CD4-positive, alpha-beta memory T cell (primary cell): ENCODE measurements around the gene CD28. TPM values are rescaled to one million over a fixed set of nuclear protein-coding genes. Genes with fewer than 3 reads are reported as not detected.

ENCODE experiments used
- CTCF ChIA-PET: fragments of 350-600 bp; sonication (Branson Sonifier 250); formaldehyde crosslinking; loops from one replicate; lab custom pipeline; 2021; ENCODE audit warnings: inconsistent platforms; ENCODE audit not compliant: partially characterized antibody; lab: Charles Lee
- POLR2A ChIA-PET: fragments of 350-600 bp; sonication (Branson Sonifier 250); formaldehyde crosslinking; loops from one replicate; lab custom pipeline; 2021; ENCODE audit not compliant: partially characterized antibody; lab: Charles Lee
- DNase-seq, 5 donors: peaks; one replicate each; pipeline versions ENCODE4 v3.0.0 to v3.0.0-alpha.2; 2020 to 2022; ENCODE audit warnings: mixed read lengths in 1 of 5
- H3K27ac ChIP-seq: one replicate; pipeline ENCODE4 v1.7.0; 2013; ENCODE audit warnings: low read depth, low read length
- H3K27me3 ChIP-seq: 2 replicates; pipeline ENCODE4 v1.7.0; 2013; ENCODE audit warnings: mild to moderate bottlenecking, low read length, moderate library complexity; ENCODE audit not compliant: insufficient read depth
- H3K36me3 ChIP-seq: 2 replicates; pipeline ENCODE4 v1.7.0; 2013; ENCODE audit warnings: mild to moderate bottlenecking, low read length, moderate library complexity; ENCODE audit not compliant: insufficient read depth
- H3K4me1 ChIP-seq: 2 replicates; pipeline ENCODE4 v1.7.0; 2013; ENCODE audit warnings: mild to moderate bottlenecking, low read length, moderate library complexity; ENCODE audit not compliant: insufficient read depth
- H3K4me3 ChIP-seq, 2 donors: one replicate each; pipeline ENCODE4 v1.7.0; 2013; ENCODE audit warnings: low read length in 2 of 2, mild to moderate bottlenecking in 1 of 2
- H3K9me3 ChIP-seq, 2 donors: one replicate each; pipeline ENCODE4 v1.7.0; 2013; ENCODE audit warnings: low read length in 2 of 2, control low read depth in 1 of 2; ENCODE audit not compliant: control insufficient read depth in 1 of 2
- H3K27ac Mint-ChIP-seq, 7 donors: one replicate each; pipeline ENCODE4 v1.8.0; 2020 to 2021; ENCODE audit warnings: mixed read lengths in 7 of 7, mild to moderate bottlenecking in 6 of 7, inconsistent platforms in 3 of 7, moderate library complexity in 3 of 7
- H3K27me3 Mint-ChIP-seq, 2 donors: one replicate each; pipeline ENCODE4 v1.8.0; 2020 to 2021; ENCODE audit warnings: mixed read lengths in 2 of 2
- H3K36me3 Mint-ChIP-seq, 2 donors: one replicate each; pipeline ENCODE4 v1.8.0; 2020 to 2021; ENCODE audit warnings: mixed read lengths in 2 of 2, inconsistent platforms in 1 of 2, mild to moderate bottlenecking in 1 of 2
- H3K4me1 Mint-ChIP-seq, 4 donors: one replicate each; pipeline ENCODE4 v1.8.0; 2020 to 2021; ENCODE audit warnings: mixed read lengths in 4 of 4, mild to moderate bottlenecking in 1 of 4
- H3K4me3 Mint-ChIP-seq, 8 donors: one replicate each; pipeline ENCODE4 v1.8.0; 2020 to 2021; ENCODE audit warnings: mixed read lengths in 8 of 8, mild to moderate bottlenecking in 7 of 8, moderate library complexity in 6 of 8, inconsistent platforms in 3 of 8
- H3K9me3 Mint-ChIP-seq, 8 donors: one replicate each; pipeline ENCODE4 v1.8.0; 2020 to 2021; ENCODE audit warnings: mixed read lengths in 8 of 8, mild to moderate bottlenecking in 5 of 8, inconsistent platforms in 3 of 8, moderate library complexity in 1 of 8
- intact Hi-C: fragments of 100-400 bp; cut with micrococcal nuclease; formaldehyde crosslinking; loops from one replicate; pipeline ENCODE4 v1.15.1; 2023
- polyA plus RNA-seq, 2 donors: library from polyadenylated mRNA; unstranded; fragments of 300-500 nt; fragmentation: Illumina TruSeq; gene quantifications; one replicate each; pipeline ENCODE4 v1.2.3, GENCODE V29; 2021
- total RNA-seq, 2 experiments: library from RNA; stranded (reverse); gene quantifications; one replicate each; pipeline ENCODE4 v1.2.3, GENCODE V29; 2021

CD28 gene
- total and polyA plus RNA-seq, 4 experiments from 2014 or later = 80.0 to 222 (median 167) TPM

GRCh38 chr2:203744091-203744490, 37.7 kb downstream of the CD28 start:
- Mint-ChIP-seq H3K4me1 (peaks cover 60 to 87% (median 75%) of the 10 kb centered on the region in 4 donors), H3K4me3 (peak overlapping the region in 4 of 8 donors; percentile 30 to 69 (median 54)), H3K27ac (peak overlapping the region in 5 of 7 donors; percentile 48 to 91 (median 83)), H3K9me3 (peaks cover 0 to 6% (median 2%) of the 10 kb centered on the region in 8 donors), H3K27me3 (no peaks in the 10 kb centered on the region), H3K36me3 (peaks cover 40 to 45% of the 10 kb centered on the region in 2 donors)
- intact Hi-C loops = loop anchor here (10.0 kb wide), 1 partner anchor 1109 kb away; the partner anchor contains the start of gene FAM117B
- no peak for DNase-seq
- Histone ChIP-seq H3K27me3 (no peaks in the 10 kb centered on the region), H3K4me1 (peaks cover 90% of the 10 kb centered on the region), H3K4me3 (no peak overlapping the region), H3K36me3 (peaks cover 4% of the 10 kb centered on the region), H3K9me3 (no peaks in the 10 kb centered on the region), H3K27ac (no peak overlapping the region)
- ChIA-PET CTCF (interaction anchor here (1.1 to 3.4 kb wide), 4 partner anchors 11 to 262 kb away, joined by 3 to 14 read pairs (median 7); no protein-coding TSS in a partner anchor), POLR2A (interaction anchor here (0.7 to 11.6 kb wide), 10 partner anchors 8 to 110 kb away, joined by 3 to 794 read pairs (median 3); partner anchors contain the start of gene CD28)

GRCh38 chr2:203745267-203745666, 38.8 kb downstream of the CD28 start:
- Histone ChIP-seq H3K4me3 (no peak overlapping the region), H3K27ac (no peak overlapping the region), H3K9me3 (no peaks in the 10 kb centered on the region), H3K4me1 (peaks cover 90% of the 10 kb centered on the region), H3K36me3 (peaks cover under 1% of the 10 kb centered on the region), H3K27me3 (no peaks in the 10 kb centered on the region)
- no peak for DNase-seq
- POLR2A ChIA-PET = interaction anchor here (1.2 to 11.6 kb wide), 5 partner anchors 9 to 33 kb away, joined by 3 to 794 read pairs (median 5); partner anchors contain the start of gene CD28
- peaks cover 0 to 6% (median 1%) of the 10 kb centered on the region in 8 donors for H3K9me3 Mint-ChIP-seq
- H3K27ac Mint-ChIP-seq = peak overlapping the region in 3 of 7 donors; percentile 85 to 93 (median 91)
- CTCF ChIA-PET = interaction anchor here (1.3 to 3.4 kb wide), 4 partner anchors 12 to 263 kb away, joined by 3 to 14 read pairs (median 7); no protein-coding TSS in a partner anchor
- H3K4me3 Mint-ChIP-seq = no peak overlapping the region
- intact Hi-C loops = loop anchor here (10.0 kb wide), 1 partner anchor 1110 kb away; the partner anchor contains the start of gene FAM117B
- H3K36me3 Mint-ChIP-seq = peaks cover 36 to 44% of the 10 kb centered on the region in 2 donors
- H3K27me3 Mint-ChIP-seq = no peaks in the 10 kb centered on the region
- peaks cover 55 to 87% (median 74%) of the 10 kb centered on the region in 4 donors for H3K4me1 Mint-ChIP-seq

- Mint-ChIP-seq H3K9me3 (peaks cover 0 to 6% (median 3%) of the 10 kb centered on the region in 8 donors), H3K4me3 (peak overlapping the region in 5 of 8 donors; percentile 5 to 61 (median 35)), H3K27ac (peak overlapping the region; percentile 13 to 73 (median 49)), H3K27me3 (no peaks in the 10 kb centered on the region), H3K4me1 (peaks cover 46 to 74% (median 64%) of the 10 kb centered on the region in 4 donors), H3K36me3 (peaks cover 31 to 51% of the 10 kb centered on the region in 2 donors)
- ChIA-PET POLR2A (interaction anchor here (0.7 to 5.3 kb wide), 14 partner anchors 9 to 1218 kb away, joined by 3 to 72 read pairs (median 4); partner anchors contain the start of gene CD28), CTCF (interaction anchor here (0.9 to 2.7 kb wide), 8 partner anchors 8 to 30 kb away, joined by 3 to 11 read pairs (median 6); no protein-coding TSS in a partner anchor)
- Histone ChIP-seq H3K9me3 (no peaks in the 10 kb centered on the region), H3K27ac (peak overlapping the region; percentile 4), H3K36me3 (no peaks in the 10 kb centered on the region), H3K4me1 (peaks cover 71% of the 10 kb centered on the region), H3K4me3 (no peak overlapping the region), H3K27me3 (no peaks in the 10 kb centered on the region)
- intact Hi-C loops = loop anchor here (2.0 to 10.0 kb wide), 2 partner anchors 14 to 1114 kb away; partner anchors contain the start of gene FAM117B
- no peak for DNase-seq
Measured at GRCh38 chr2:203748331-203749126, 42.1 kb downstream of the CD28 start.

GRCh38 chr2:203750346-203751068, 44.1 kb downstream of the CD28 start:
- peaks cover 41 to 57% of the 10 kb centered on the region in 2 donors for H3K36me3 Mint-ChIP-seq

GRCh38 chr2:203751685-203752271, 45.3 kb downstream of the CD28 start:
- peaks cover 0 to 7% of the 10 kb centered on the region in 2 donors for H3K9me3 ChIP-seq
- Mint-ChIP-seq H3K9me3 (peaks cover 4 to 21% (median 17%) of the 10 kb centered on the region in 8 donors), H3K4me1 (peaks cover 42 to 69% (median 56%) of the 10 kb centered on the region in 4 donors), H3K4me3 (peak overlapping the region in 5 of 8 donors; percentile 15 to 63 (median 32)), H3K27me3 (no peaks in the 10 kb centered on the region), H3K36me3 (peaks cover 46 to 63% of the 10 kb centered on the region in 2 donors), H3K27ac (peak overlapping the region in 5 of 7 donors; percentile 34 to 80 (median 54))
- intact Hi-C loops = no loop called here
- DNase-seq = no peak
- H3K27me3 ChIP-seq = no peaks in the 10 kb centered on the region
- CTCF ChIA-PET = interaction anchor here (1.3 to 1.9 kb wide), 3 partner anchors 44 to 269 kb away, joined by 3 to 11 read pairs (median 4); partner anchors contain the start of gene CD28
- H3K36me3 ChIP-seq = no peaks in the 10 kb centered on the region
- POLR2A ChIA-PET = interaction anchor here (0.8 to 5.3 kb wide), 7 partner anchors 9 to 43 kb away, joined by 3 to 72 read pairs (median 24); partner anchors contain the start of gene CD28
- no peak overlapping the region for H3K4me3 ChIP-seq
- peaks cover 47% of the 10 kb centered on the region for H3K4me1 ChIP-seq
- no peak overlapping the region for H3K27ac ChIP-seq

More at GRCh38 chr2:203750346-203751068, 44.1 kb downstream of the CD28 start:
- peak in 1 of 5 donors; percentile 22 for DNase-seq
- peaks cover 2 to 14% (median 8%) of the 10 kb centered on the region in 8 donors for H3K9me3 Mint-ChIP-seq
- peak overlapping the region; percentile 34 to 87 (median 70) for H3K27ac Mint-ChIP-seq
- ChIA-PET CTCF (interaction anchor here (1.2 to 2.7 kb wide), 9 partner anchors 10 to 268 kb away, joined by 3 to 11 read pairs (median 4); partner anchors contain the start of gene CD28), POLR2A (interaction anchor here (0.9 to 5.3 kb wide), 14 partner anchors 8 to 160 kb away, joined by 3 to 72 read pairs (median 7); partner anchors contain the start of gene CD28)
- H3K4me1 Mint-ChIP-seq = peaks cover 47 to 72% (median 60%) of the 10 kb centered on the region in 4 donors
- H3K27ac ChIP-seq = no peak overlapping the region
- H3K27me3 ChIP-seq = no peaks in the 10 kb centered on the region
- no peaks in the 10 kb centered on the region for H3K9me3 ChIP-seq
- peaks cover 57% of the 10 kb centered on the region for H3K4me1 ChIP-seq
- no peaks in the 10 kb centered on the region for H3K36me3 ChIP-seq
- H3K4me3 Mint-ChIP-seq = peak overlapping the region in 7 of 8 donors; percentile 22 to 82 (median 74)
- intact Hi-C loops = no loop called here
- H3K4me3 ChIP-seq = peak overlapping the region in 1 of 2 donors; percentile 30
- no peaks in the 10 kb centered on the region for H3K27me3 Mint-ChIP-seq

GRCh38 chr2:203756161-203756560, 49.7 kb downstream of the CD28 start:
- no peak overlapping the region for H3K27ac Mint-ChIP-seq
- intact Hi-C loops = no loop called here
- CTCF ChIA-PET = no interaction called here
- H3K36me3 ChIP-seq = no peaks in the 10 kb centered on the region
- H3K4me1 Mint-ChIP-seq = peaks cover 19 to 54% (median 44%) of the 10 kb centered on the region in 4 donors
- H3K27me3 Mint-ChIP-seq = no peaks in the 10 kb centered on the region
- no peak overlapping the region for H3K4me3 Mint-ChIP-seq
- H3K27ac ChIP-seq = no peak overlapping the region
- peaks cover 3 to 33% (median 28%) of the 10 kb centered on the region in 8 donors for H3K9me3 Mint-ChIP-seq
- no peak overlapping the region for H3K4me3 ChIP-seq
- peaks cover 62 to 76% of the 10 kb centered on the region in 2 donors for H3K36me3 Mint-ChIP-seq
- H3K27me3 ChIP-seq = no peaks in the 10 kb centered on the region
- peaks cover 0 to 7% of the 10 kb centered on the region in 2 donors for H3K9me3 ChIP-seq
- POLR2A ChIA-PET = interaction anchor here (1.0 to 2.3 kb wide), 5 partner anchors 15 to 49 kb away, joined by 3 to 6 read pairs (median 4); no protein-coding TSS in a partner anchor
- DNase-seq = no peak
- H3K4me1 ChIP-seq = peaks cover 21% of the 10 kb centered on the region
